ENCODE measurements around the gene ADCY4. TPM values are rescaled to one million over a fixed set of nuclear protein-coding genes. Genes with fewer than 3 reads are reported as not detected.

ADCY4 gene
- polyA plus RNA-seq (2013, experiment 1 of 4): not detected
- polyA plus RNA-seq (2013, experiment 2 of 4): not detected
- polyA plus RNA-seq (2013, experiment 3 of 4): 0.16 TPM
- polyA plus RNA-seq (2013, experiment 4 of 4): not detected

- Histone ChIP-seq H3K4me3 (ENCODE audit: insufficient read depth, low read depth, low read length) (peak within 1 kb of the TSS; percentile 27), H3K36me3 (ENCODE audit: control insufficient read depth, insufficient read depth, low read length) (no peaks in the 10 kb centered on the region), H3K4me1 (ENCODE audit: control insufficient read depth, insufficient read depth, low read length) (peaks cover 21% of the 10 kb centered on the region), H3K27ac (ENCODE audit: insufficient read depth, low read depth, low read length, poor library complexity, severe bottlenecking) (no peak within 1 kb of the TSS), H3K9me3 (ENCODE audit: control insufficient read depth, low read length) (no peaks in the 10 kb centered on the region), H3K27me3 (ENCODE audit: control insufficient read depth, insufficient read depth, low read length, poor library complexity, severe bottlenecking) (peaks cover 100% of the 10 kb centered on the region)
- WGBS, 2 experiments: 1 to 2% methylated on average over 65 of the region's 65 CpGs
Observed at GRCh38 chr14:24334431-24335291, at the start of gene ADCY4. TSS of gene ADCY4 (minus strand) at chr14:24335071. CDS start at chr14:24334652, 419 bp downstream.

DNA sequence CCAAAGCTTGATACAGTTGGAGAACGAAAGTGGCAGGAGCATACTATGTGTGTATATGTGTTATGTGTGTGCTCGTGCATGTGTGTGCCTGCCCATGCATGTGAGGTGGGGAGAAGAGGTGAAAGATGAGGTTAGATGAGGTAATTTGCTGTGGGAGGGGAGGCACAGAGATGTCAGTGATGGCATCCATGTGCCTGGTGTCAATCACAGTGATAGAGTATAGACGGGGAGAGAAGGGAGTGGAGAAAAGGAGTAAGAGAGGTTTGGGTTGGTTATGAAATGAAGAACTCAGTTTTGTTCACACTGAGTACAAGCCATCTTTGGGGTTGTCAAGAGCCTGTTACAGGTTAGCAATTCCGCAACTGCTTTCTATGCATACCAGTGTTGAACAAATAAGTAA is 49.3 kb upstream of the ADCY4 start:
- no peak overlapping the region for H3K27ac ChIP-seq (ENCODE audit: insufficient read depth, low read depth, low read length, poor library complexity, severe bottlenecking)
- no peaks in the 10 kb centered on the region for H3K9me3 ChIP-seq (ENCODE audit: control insufficient read depth, low read length)
- 90 to 92% methylated on average over 4 of the region's 4 CpGs for WGBS, 2 experiments
- no peak overlapping the region for H3K4me3 ChIP-seq (ENCODE audit: insufficient read depth, low read depth, low read length)
- no peaks in the 10 kb centered on the region for H3K27me3 ChIP-seq (ENCODE audit: control insufficient read depth, insufficient read depth, low read length, poor library complexity, severe bottlenecking)
- peaks cover 3% of the 10 kb centered on the region for H3K4me1 ChIP-seq (ENCODE audit: control insufficient read depth, insufficient read depth, low read length)
- no peaks in the 10 kb centered on the region for H3K36me3 ChIP-seq (ENCODE audit: control insufficient read depth, insufficient read depth, low read length)

DNA sequence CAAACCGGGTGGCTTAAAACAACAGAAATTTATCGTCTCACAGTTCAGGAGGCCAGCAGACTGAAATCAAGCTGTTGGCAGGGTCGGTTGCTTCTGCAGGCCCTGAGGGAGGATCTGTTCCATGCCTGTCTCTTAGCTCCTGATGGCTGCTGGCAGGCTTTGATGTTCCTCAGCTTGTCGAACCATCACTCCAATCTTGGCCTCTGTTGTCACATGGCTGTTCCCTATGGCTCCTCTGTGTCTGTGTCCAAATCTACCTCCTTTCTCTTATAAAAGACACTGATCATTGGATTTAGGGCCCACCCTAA is 47.1 kb upstream of the ADCY4 start:
- no peaks in the 10 kb centered on the region for H3K27me3 ChIP-seq (ENCODE audit: control insufficient read depth, insufficient read depth, low read length, poor library complexity, severe bottlenecking)
- no peak overlapping the region for H3K27ac ChIP-seq (ENCODE audit: insufficient read depth, low read depth, low read length, poor library complexity, severe bottlenecking)
- H3K4me1 ChIP-seq (ENCODE audit: control insufficient read depth, insufficient read depth, low read length): peaks cover 3% of the 10 kb centered on the region
- H3K36me3 ChIP-seq (ENCODE audit: control insufficient read depth, insufficient read depth, low read length): peaks cover 6% of the 10 kb centered on the region
- no peaks in the 10 kb centered on the region for H3K9me3 ChIP-seq (ENCODE audit: control insufficient read depth, low read length)
- WGBS, 2 experiments: 92 to 93% methylated on average over 4 of the region's 4 CpGs
- H3K4me3 ChIP-seq (ENCODE audit: insufficient read depth, low read depth, low read length): no peak overlapping the region

DNA sequence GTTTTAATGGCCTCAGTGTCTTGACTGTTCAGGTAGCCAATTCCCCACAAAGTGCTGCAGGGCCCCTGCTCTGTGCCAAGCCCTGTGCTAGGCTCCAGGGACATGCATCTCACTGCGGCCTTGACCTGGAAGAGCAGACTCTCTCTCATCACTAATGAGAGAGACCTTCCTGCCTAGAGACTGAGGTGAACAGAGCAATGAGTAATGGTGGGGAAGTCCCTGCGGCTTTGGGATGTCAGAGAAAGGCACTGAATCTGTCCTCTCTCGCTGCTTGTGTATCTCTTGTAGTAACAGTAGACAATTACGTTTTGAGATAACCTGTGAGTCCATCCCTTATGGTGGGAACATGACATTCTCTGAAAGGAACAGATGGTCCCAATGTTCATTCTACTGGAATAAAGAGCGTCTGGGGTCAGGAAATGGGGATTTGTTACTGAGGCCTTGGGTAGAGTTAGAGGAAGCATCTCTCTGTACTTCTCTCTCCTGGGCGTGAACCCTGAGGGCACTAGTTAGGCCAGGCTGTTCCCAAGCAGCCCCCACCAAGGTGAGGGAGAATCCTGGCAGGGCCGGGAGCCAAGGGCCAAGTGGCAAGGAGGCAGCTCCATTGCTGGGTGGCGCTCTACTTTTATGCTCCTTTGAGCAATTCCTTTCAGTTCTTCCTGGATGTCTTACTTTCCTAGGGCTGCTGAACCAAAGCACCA is 46.6 kb upstream of the ADCY4 start:
- Histone ChIP-seq H3K27ac (ENCODE audit: insufficient read depth, low read depth, low read length, poor library complexity, severe bottlenecking) (no peak overlapping the region), H3K27me3 (ENCODE audit: control insufficient read depth, insufficient read depth, low read length, poor library complexity, severe bottlenecking) (no peaks in the 10 kb centered on the region), H3K36me3 (ENCODE audit: control insufficient read depth, insufficient read depth, low read length) (peaks cover 6% of the 10 kb centered on the region), H3K9me3 (ENCODE audit: control insufficient read depth, low read length) (no peaks in the 10 kb centered on the region), H3K4me3 (ENCODE audit: insufficient read depth, low read depth, low read length) (no peak overlapping the region), H3K4me1 (ENCODE audit: control insufficient read depth, insufficient read depth, low read length) (peaks cover 3% of the 10 kb centered on the region)
- WGBS, 2 experiments: 89 to 94% methylated on average over 8 of the region's 8 CpGs

- H3K9me3 ChIP-seq (ENCODE audit: control insufficient read depth, low read length): no peaks in the 10 kb centered on the region
- WGBS, 2 experiments: 72 to 75% methylated on average over 13 to 15 of the region's 15 CpGs
- H3K36me3 ChIP-seq (ENCODE audit: control insufficient read depth, insufficient read depth, low read length): peaks cover 6% of the 10 kb centered on the region
- no peak overlapping the region for H3K4me3 ChIP-seq (ENCODE audit: insufficient read depth, low read depth, low read length)
- no peaks in the 10 kb centered on the region for H3K27me3 ChIP-seq (ENCODE audit: control insufficient read depth, insufficient read depth, low read length, poor library complexity, severe bottlenecking)
- H3K27ac ChIP-seq (ENCODE audit: insufficient read depth, low read depth, low read length, poor library complexity, severe bottlenecking): no peak overlapping the region
- H3K4me1 ChIP-seq (ENCODE audit: control insufficient read depth, insufficient read depth, low read length): peaks cover 3% of the 10 kb centered on the region
Observed at GRCh38 chr14:24379907-24380730, 45.2 kb upstream of the ADCY4 start.

GRCh38 chr14:24378981-24379906 is 44.4 kb upstream of the ADCY4 start:
- Histone ChIP-seq H3K36me3 (ENCODE audit: control insufficient read depth, insufficient read depth, low read length) (peaks cover 6% of the 10 kb centered on the region), H3K4me1 (ENCODE audit: control insufficient read depth, insufficient read depth, low read length) (peaks cover 3% of the 10 kb centered on the region), H3K27me3 (ENCODE audit: control insufficient read depth, insufficient read depth, low read length, poor library complexity, severe bottlenecking) (no peaks in the 10 kb centered on the region), H3K9me3 (ENCODE audit: control insufficient read depth, low read length) (no peaks in the 10 kb centered on the region), H3K27ac (ENCODE audit: insufficient read depth, low read depth, low read length, poor library complexity, severe bottlenecking) (no peak overlapping the region), H3K4me3 (ENCODE audit: insufficient read depth, low read depth, low read length) (no peak overlapping the region)
- 91 to 93% methylated on average over 7 of the region's 7 CpGs for WGBS, 2 experiments

DNA sequence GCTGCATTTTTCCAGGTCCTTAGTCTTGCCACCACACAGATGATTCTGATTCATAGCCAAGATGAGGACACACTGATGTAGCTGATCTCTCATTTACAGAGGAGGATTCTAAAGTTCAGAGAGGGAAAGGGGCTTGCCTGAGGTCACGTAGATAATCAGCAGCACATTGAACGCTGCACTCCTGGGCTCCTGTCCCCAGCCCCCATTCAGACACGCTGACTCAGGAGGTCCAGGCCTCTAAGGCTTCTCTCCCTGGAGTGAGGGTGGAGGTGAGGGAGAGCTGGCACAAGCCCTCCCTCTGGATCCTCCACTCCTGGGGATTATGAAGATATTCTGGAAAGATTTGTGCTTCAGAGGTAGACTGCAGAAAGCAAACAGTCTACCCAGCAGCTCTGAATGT is 43.5 kb upstream of the ADCY4 start:
- Histone ChIP-seq H3K4me3 (ENCODE audit: insufficient read depth, low read depth, low read length) (no peak overlapping the region), H3K36me3 (ENCODE audit: control insufficient read depth, insufficient read depth, low read length) (peaks cover 11% of the 10 kb centered on the region), H3K27me3 (ENCODE audit: control insufficient read depth, insufficient read depth, low read length, poor library complexity, severe bottlenecking) (no peaks in the 10 kb centered on the region), H3K27ac (ENCODE audit: insufficient read depth, low read depth, low read length, poor library complexity, severe bottlenecking) (no peak overlapping the region), H3K4me1 (ENCODE audit: control insufficient read depth, insufficient read depth, low read length) (peaks cover 3% of the 10 kb centered on the region), H3K9me3 (ENCODE audit: control insufficient read depth, low read length) (no peaks in the 10 kb centered on the region)
- 93 to 95% methylated on average over 3 of the region's 3 CpGs for WGBS, 2 experiments

GRCh38 chr14:24377657-24378056 is 42.8 kb upstream of the ADCY4 start:
- no peak overlapping the region for H3K4me3 ChIP-seq (ENCODE audit: insufficient read depth, low read depth, low read length)
- no peaks in the 10 kb centered on the region for H3K27me3 ChIP-seq (ENCODE audit: control insufficient read depth, insufficient read depth, low read length, poor library complexity, severe bottlenecking)
- H3K9me3 ChIP-seq (ENCODE audit: control insufficient read depth, low read length): no peaks in the 10 kb centered on the region
- H3K36me3 ChIP-seq (ENCODE audit: control insufficient read depth, insufficient read depth, low read length): peaks cover 18% of the 10 kb centered on the region
- WGBS, 2 experiments: 77 to 83% methylated on average over 2 of the region's 2 CpGs
- peaks cover 3% of the 10 kb centered on the region for H3K4me1 ChIP-seq (ENCODE audit: control insufficient read depth, insufficient read depth, low read length)
- no peak overlapping the region for H3K27ac ChIP-seq (ENCODE audit: insufficient read depth, low read depth, low read length, poor library complexity, severe bottlenecking)

DNA sequence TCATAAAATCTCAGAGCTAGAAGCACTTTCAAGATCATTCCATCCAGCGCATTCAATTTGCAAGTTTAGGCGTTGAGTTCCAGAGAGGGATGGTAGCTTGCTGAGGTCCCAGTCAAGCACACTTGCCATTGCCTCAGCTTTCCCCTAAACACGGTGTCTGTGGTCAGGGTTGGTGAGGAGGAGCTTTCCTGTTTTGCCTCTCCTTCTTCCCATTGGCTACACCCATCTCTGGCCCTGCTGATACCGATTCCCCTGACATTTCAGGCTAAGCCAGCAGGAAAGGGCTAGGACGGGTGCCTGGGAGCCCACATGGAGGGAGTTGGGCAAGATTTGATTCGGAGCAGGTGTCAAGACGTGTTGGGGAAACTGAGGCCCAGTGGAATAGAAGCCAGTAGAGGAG is 42.3 kb upstream of the ADCY4 start:
- Histone ChIP-seq H3K36me3 (ENCODE audit: control insufficient read depth, insufficient read depth, low read length) (peaks cover 23% of the 10 kb centered on the region), H3K27me3 (ENCODE audit: control insufficient read depth, insufficient read depth, low read length, poor library complexity, severe bottlenecking) (no peaks in the 10 kb centered on the region), H3K4me3 (ENCODE audit: insufficient read depth, low read depth, low read length) (no peak overlapping the region), H3K9me3 (ENCODE audit: control insufficient read depth, low read length) (no peaks in the 10 kb centered on the region), H3K4me1 (ENCODE audit: control insufficient read depth, insufficient read depth, low read length) (peaks cover 3% of the 10 kb centered on the region), H3K27ac (ENCODE audit: insufficient read depth, low read depth, low read length, poor library complexity, severe bottlenecking) (no peak overlapping the region)
- 91 to 92% methylated on average over 7 of the region's 7 CpGs for WGBS, 2 experiments
